HG02884 (cell line): Measurements from ENCODE around the gene CD82.
"Not testable (repeated sequence)": the region's sequence is repeated elsewhere in the genome, so short reads cannot be mapped to it uniquely, and the experiment has no call there.

Experiments used
- ATAC-seq: cut with Tn5 transposase; IDR thresholded peaks from one replicate; pipeline ENCODE4 v1.9.1; 2021; ENCODE audit warnings: mild to moderate bottlenecking, moderate library complexity; ENCODE audit not compliant: unreplicated experiment

Gene CD82

GRCh38 chr11:44658506-44658850, 93.0 kb downstream of the CD82 start:
- ATAC-seq, result no peak

- no peak for ATAC-seq
Observed at GRCh38 chr11:44659641-44660040, 94.2 kb downstream of the CD82 start.

GRCh38 chr11:44660535-44660934, 95.1 kb downstream of the CD82 start:
- not testable (repeated sequence) for ATAC-seq

- no peak for ATAC-seq
Observed at GRCh38 chr11:44661311-44661717, 95.9 kb downstream of the CD82 start.
